Umbilical cord (tissue), 2 donors: ENCODE measurements around the gene EMID1. TPM values are rescaled to one million over a fixed set of nuclear protein-coding genes. Genes with fewer than 3 reads are reported as not detected.

Experiments
- DNase-seq: peaks from one replicate; pipeline ENCODE4 v3.0.0-alpha.2; 2015; ENCODE audit warnings: low spot score
- total RNA-seq: library from RNA; depleted of rRNA; stranded (reverse); fragments of >200 nt; gene quantifications from one replicate; pipeline ENCODE4 v1.2.3, GENCODE V29; 2014; ENCODE audit warnings: low replicate concordance; ENCODE audit not compliant: insufficient read depth

EMID1 gene
- total RNA-seq, 1 donor from 2014 or later: 8.2 TPM

DNA sequence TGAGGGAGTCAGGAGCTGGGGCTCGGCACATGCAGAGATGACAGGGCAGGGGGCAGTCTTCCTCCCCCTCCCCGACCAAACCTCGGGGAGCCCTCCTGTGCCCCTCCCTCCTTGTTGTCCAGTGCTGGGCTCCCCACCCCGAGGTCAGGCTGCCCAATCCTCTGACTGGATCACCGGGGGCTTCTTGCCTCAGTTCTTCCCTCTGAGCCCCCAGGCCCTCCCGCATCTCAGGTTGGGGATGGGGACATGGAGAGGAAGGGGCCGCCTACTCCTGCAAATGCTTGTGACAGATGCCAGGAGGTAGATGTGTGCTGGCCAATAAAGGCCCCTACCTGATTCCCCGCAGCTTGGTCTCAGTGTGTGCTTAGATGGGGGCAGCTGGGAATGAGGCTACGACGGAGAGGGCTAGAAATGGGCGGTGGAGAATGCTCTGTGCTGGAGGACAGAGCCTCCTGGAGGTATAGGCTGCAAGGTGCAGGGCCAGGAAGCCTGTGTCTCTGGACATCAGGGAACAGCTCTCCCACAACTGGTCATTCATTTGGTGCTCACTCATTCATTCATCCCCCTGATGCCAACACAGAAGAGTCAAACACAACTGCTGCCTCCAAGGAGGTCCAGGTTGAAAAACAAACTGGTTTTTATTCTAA lies 53.7 kb downstream of the EMID1 start:
- DNase-seq: no peak

DNA sequence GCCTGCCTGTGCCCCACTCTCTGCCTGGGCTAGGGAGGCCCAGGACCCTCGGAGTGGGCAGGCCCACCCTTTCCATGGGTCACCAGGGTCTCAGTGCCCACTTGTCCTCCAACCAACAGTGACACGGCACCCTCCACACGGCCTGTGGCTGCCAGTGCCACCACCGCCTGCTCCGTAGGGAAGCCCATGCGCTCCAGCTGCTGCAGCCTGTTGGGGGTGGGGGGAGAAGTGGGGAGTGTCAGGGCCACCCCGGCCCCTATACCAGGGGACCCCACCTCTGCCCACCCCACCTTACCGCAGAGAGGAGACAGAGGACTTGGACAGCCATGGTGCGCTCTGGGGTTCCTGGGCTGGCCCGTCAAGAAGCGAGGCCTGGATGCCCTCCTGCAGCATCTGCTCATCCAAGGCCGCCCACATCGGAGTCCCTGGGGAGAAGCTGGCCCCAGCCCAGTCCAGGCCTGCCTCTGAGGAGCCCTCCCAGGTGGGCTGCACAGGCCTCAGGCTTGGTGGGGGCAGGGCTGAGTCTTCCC lies 54.4 kb downstream of the EMID1 start:
- no peak for DNase-seq

DNA sequence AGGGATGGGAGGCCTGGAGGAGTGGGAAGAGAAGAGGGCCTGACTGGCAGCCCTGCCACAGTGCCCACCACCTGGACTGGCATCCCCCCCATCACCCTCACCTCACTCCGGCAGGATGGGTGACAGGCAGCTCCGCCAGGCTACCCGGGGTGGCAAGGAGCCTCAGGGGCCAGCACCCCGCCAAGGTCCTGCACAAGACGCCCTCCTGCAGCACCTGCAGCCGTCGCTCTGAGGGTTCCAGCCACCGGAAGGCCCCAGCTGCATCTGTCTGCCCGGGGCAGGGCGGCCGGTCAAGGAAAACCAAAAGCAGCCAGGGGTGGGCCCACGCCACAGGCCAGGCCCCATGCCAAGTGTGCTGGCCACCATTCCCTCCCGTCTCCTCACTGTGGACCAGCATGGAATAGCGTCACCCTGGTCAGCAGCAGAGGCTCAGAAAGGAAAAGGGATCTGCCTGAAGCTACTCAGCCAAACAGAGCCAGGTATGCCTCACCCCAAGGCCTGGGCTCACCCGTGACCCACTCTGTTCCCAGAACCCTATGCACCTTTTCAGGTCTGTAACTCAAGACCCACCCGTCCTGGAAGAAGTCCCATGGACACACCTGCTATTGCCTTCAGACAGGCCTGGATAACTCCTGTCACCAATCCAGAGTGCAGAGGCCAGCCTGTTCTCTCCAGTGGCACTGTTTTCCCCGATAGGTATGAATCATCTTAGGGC lies 55.1 kb downstream of the EMID1 start:
- no peak for DNase-seq

DNA sequence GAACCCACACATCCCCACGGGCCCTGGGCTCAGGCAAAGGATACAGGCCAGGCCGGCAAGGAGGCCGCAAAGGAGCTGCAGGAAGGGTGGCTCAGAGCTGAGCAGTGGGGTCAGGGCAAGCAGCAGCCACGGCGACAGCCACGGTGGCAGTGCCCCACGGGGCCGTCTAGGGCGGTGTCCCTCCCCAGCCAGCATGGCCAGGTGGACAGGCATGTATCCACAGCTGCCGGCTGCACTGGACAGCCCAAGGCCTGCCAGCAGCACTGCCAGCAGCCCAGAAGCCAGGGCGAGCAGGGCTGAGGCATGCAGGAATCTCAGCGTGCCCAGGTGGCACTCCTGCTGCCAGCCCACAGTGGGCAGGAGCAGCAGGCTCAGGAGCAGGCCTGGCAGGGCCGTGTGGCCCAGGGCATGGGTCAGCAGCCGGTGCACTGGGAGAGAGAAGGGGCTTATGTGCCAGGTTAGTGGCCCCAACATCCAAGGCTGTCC lies 58.1 kb downstream of the EMID1 start:
- no peak for DNase-seq

DNA sequence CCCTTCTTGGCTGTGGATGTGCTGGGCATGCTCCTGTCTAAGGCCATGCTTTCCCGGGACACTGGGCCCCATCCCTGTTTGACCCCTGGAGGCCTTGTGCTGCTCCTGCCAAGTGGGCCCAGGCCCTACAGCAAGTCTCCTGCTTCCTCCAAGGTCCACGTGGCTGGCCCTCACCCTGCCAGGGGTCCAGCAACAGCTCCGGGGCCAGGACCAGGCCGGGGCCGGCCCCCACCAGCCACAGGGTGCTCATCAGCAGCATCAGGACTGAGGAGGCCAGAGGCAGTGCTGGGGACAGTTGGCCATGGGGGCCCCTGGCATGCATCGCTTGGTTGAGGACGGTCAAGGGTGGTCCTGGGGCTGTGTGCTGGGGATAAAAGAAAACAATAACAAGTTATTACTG lies 59.6 kb downstream of the EMID1 start:
- DNase-seq: no peak

DNA sequence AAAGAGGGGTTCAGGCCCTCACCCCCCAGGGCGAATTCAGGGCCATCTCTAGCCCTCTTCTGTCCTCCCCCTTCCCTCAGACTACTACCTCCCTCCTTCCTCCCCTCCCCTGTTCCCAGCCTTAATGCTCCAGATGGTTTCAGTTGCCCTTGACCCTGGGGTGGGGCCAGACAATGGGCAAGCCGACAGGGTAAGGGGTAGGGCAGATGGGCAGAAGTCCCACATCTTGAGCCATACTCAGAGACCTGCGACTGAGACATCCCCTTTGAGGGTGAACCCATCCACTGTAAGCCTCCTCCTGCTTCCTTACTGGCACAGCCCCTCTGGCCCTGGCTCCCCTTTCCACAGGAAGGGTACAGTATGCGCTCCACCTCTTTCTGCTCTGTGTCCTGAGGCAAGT lies 60.2 kb downstream of the EMID1 start:
- no peak for DNase-seq

GRCh38 chr22:29266564-29267461 lies 61.1 kb downstream of the EMID1 start:
- DNase-seq: no peak

DNA sequence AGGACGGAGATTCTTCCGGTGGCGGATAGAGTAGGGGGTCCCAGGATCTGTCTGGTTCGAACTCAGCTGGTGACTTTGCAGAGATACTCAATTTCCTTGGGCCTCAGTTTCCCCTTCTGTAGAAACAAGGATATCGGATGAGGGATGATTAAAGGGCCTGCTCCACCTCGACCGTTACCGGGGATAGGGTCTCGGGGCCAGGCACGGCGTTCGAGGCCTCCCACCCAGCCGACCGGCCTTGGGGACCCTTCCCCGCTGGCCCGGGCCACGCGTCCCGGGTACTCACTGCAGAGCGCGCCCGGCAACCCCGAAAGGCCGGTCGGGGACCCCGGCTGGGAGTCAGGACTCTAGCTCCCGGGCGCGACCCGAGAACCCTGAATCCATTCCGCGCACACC lies 61.8 kb downstream of the EMID1 start:
- peak; percentile 10 for DNase-seq

DNA sequence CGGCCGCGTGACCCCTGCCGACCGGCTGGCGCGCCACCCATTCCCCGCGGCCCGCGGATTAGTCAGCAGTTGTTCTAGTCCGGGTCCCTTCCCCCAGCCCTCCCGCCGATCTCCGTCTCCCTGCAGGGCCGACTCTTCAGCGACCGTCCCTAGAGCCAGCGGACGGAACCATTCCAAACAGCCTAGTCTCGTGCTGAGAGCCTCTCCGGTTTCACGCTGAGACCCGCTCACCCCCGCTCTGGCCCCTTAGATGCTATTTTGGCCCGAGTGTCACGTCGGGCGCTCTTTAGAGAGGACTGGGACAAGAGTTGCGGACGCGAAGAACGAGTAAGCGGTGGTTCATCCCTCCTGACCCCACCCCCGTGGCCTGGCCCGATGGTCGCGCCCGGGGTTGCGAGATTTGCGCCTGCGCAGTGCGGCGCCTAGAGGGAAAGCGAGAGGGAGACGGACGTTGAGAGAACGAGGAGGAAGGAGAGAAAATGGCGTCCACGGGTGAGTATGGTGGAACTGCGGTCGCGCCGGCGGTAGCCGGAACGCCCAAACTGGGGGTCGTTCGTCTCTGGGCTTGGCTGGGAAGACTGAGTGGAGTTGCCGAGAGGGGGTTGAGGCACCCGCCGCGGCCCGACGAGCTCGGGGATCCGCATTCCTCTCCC lies 62.3 kb downstream of the EMID1 start, which contains the start of the genes EWSR1 and RHBDD3:
Gene EWSR1 (plus strand): TSS at position 411 of the 653 bp plus-strand sequence. CDS start 69 bp downstream, at position 480.
Gene RHBDD3 (minus strand): TSS at position 124 of the 653 bp plus-strand sequence. CDS start 2,355 bp downstream, outside the sequence.
- DNase-seq: peak; percentile 97

GRCh38 chr22:29268511-29269229 lies 63.0 kb downstream of the EMID1 start:
- DNase-seq: peak; percentile 81

GRCh38 chr22:29269230-29269604 lies 63.5 kb downstream of the EMID1 start:
- peak; percentile 13 for DNase-seq

DNA sequence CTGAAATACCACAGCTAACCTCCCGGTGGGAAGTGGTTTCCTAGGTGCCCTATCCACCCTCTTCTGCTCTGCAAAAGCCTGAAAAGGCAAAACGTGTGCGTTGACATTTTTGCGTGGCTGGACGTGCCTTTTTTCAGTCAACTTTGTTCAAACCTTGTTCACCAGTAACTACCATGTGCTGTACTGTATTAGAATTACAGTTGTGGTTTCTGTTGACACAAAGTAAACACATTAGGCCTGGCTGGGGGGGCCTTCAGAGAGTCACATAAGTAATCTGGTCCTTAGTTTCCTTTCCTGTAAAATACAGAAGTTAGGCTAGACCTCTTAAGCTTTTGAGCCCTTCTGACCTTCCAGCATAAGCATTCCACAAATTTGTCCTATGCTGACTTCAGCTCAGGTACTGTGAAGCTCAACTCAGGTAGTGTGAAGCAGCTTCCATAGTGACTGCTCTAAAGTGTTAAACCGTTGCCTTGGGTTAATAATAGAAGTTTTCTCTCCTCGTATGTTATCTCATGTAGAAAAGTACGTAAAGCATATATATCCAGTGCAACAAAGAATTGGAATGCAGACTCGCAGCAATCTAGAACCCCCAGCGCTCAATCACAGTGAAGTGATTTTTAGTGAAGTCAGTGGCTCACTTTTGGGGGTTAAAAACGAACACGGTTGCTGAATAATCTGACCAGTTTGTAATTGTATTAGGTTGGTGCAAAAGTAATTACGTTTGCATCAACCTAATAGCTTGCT lies 64.2 kb downstream of the EMID1 start:
- DNase-seq: peak; percentile 17

GRCh38 chr22:29270475-29271271 lies 65.0 kb downstream of the EMID1 start:
- peak; percentile 36 for DNase-seq

- no peak for DNase-seq
Observed at GRCh38 chr22:29272624-29273023, 66.9 kb downstream of the EMID1 start.

- DNase-seq: no peak
Observed at GRCh38 chr22:29275167-29275566, 69.5 kb downstream of the EMID1 start.

GRCh38 chr22:29275819-29276565 lies 70.3 kb downstream of the EMID1 start:
- DNase-seq: no peak

DNA sequence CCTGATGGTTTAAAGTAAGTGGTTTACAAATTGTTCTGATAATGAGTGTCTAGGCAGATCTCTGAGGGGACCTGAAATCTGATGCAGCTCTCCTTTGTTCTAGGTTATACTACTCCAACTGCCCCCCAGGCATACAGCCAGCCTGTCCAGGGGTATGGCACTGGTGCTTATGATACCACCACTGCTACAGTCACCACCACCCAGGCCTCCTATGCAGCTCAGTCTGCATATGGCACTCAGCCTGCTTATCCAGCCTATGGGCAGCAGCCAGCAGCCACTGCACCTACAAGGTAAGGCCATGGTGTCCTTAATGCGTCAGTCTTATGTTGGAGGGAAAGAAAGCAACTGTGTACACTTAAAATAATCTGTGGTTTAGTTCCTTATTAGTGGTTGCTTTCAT lies 72.2 kb downstream of the EMID1 start:
- no peak for DNase-seq

- no peak for DNase-seq
Observed at GRCh38 chr22:29284196-29284595, 78.5 kb downstream of the EMID1 start.
